ENCODE measurements around the gene ICA1L. TPM values are rescaled to one million over a fixed set of nuclear protein-coding genes. Genes with fewer than 3 reads are reported as not detected.

Gene ICA1L
- total and polyA plus RNA-seq, 2 of the 13 experiments (the other 11 are each of a cell fraction or from before 2014, with no cell fraction given): 1.5 to 2.4 TPM

DNA sequence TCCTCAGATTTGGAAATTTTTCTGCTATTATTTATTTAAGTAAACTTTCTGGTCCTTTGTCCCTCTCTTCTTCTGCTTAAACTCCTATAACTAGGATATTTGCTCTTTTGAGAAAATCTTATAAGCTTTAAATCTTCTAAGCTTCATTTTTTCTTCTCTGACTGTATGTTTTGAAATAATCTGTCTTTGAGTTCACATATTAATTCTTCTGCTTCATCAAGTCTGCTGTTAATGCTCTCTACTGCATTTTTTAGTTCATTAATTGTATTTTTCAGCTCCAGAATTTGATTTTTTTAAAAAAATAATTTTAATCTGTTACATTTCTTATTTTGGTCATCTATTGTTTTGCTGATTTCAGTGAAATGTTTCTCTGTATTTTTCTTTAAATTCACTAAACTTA, 28.9 kb downstream of the ICA1L start:
- H3K4me3 ChIP-seq (replicated peaks in 1 of 3; ENCODE audit: insufficient read depth in 1 of 3, low read depth in 2 of 3, low read length in 3 of 3): no peak overlapping the region
- TF ChIP-seq, protein P1, sequence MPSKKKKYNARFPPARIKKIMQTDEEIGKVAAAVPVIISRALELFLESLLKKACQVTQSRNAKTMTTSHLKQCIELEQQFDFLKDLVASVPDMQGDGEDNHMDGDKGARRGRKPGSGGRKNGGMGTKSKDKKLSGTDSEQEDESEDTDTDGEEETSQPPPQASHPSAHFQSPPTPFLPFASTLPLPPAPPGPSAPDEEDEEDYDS (CRISPR knock-in tag; IDR thresholded peaks at IDR 0.05): no peak
- TF ChIP-seq CBX2 (IDR thresholded peaks at IDR 0.05; ENCODE audit: low read depth, low read length) (no peak), CBX2 (CRISPR knock-in tag; IDR thresholded peaks at IDR 0.05; ENCODE audit: low read depth) (no peak), ZNF160 (CRISPR knock-in tag; IDR thresholded peaks at IDR 0.05) (peak; percentile 93)
- ChIA-PET POLR2A (no interaction called here), CTCF (ENCODE audit: low intra/inter-chr PET ratio, low total read pairs) (no interaction called here)
- FAIRE-seq (no peak), ATAC-seq (no peak), DNase-seq (ENCODE audit: low spot score) (no peak)
- in situ Hi-C loops (cut with HindIII; ENCODE audit: extremely low pct_ligation_motif_present, low pct_unique_long_range_greater_than_20kb): loop anchor here (25.0 kb wide), 2 partner anchors 970 to 1070 kb away; no protein-coding TSS in a partner anchor
- no peak overlapping the region for H3K27ac ChIP-seq (ENCODE audit: extremely low read length, insufficient read depth, low read length)
- no peak overlapping the region for H3K9ac ChIP-seq (ENCODE audit: insufficient read depth, low read depth, low read length)
- H3K79me2 ChIP-seq (ENCODE audit: insufficient read depth, low read length): no peaks in the 10 kb centered on the region
- no TSS peak for BruUV-seq (replicated peaks)
- no peak overlapping the region for H2AFZ ChIP-seq (ENCODE audit: low read length)
- H3K4me2 ChIP-seq (ENCODE audit: low read depth, low read length): no peak overlapping the region
- H3K27me3 ChIP-seq (ENCODE audit: control insufficient read depth in 1 of 2, insufficient read depth in 2 of 2, low read length in 2 of 2): no peaks in the 10 kb centered on the region
- intact Hi-C loops (cut with micrococcal nuclease; ENCODE audit: unreplicated experiment): no loop called here
- no peaks in the 10 kb centered on the region for H3K36me3 ChIP-seq (replicated peaks in 1 of 2; ENCODE audit: control insufficient read depth in 1 of 2, insufficient read depth in 2 of 2, low read length in 2 of 2)
- H4K20me1 ChIP-seq (ENCODE audit: insufficient read depth, low read length): no peaks in the 10 kb centered on the region
- peaks cover 14% of the 10 kb centered on the region for H3K4me1 ChIP-seq (ENCODE audit: insufficient read depth, low read length)
- H3K9me3 ChIP-seq (ENCODE audit: low read length): peaks cover 12% of the 10 kb centered on the region

DNA sequence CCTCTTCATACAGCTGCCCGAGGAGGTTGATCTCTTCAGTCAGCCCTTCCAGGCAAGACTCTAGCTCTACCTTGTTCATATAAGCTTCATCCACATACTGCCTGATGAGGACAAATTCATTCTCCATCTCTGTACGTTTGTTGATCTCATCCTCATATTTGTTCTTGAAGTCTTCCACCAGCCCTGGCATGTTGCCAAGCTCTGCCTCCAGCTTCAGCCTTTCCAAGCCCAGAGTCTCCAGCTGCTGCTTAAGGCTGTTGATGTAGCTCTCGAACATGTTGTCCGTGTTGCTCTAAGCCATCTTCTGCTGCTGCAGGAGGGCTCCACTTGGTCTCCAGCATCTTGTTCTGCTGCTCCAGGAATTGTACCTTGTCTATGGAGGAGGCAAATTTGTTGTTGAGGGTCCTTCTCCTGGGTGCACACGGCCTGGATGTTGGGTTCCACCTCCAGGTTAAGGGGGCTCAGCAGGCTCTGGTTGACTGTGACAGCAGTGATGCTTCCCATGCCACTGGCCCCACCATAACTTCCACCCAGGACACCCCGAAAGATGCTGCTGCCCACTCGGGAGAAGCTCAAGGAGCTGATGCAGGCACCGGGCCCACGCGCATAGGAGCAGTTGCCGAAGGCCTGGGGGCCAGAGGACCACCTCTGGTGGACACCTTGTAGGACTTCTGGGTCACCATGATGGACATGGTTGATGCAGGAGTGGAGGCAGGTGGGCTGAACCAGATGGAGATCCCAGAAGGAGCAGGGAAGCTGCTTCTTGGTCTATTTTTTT, 30.3 kb downstream of the ICA1L start:
- intact Hi-C loops (cut with micrococcal nuclease; ENCODE audit: unreplicated experiment) (no loop called here), in situ Hi-C loops (cut with HindIII; ENCODE audit: extremely low pct_ligation_motif_present, low pct_unique_long_range_greater_than_20kb) (loop anchor here (25.0 kb wide), 2 partner anchors 971 to 1071 kb away; no protein-coding TSS in a partner anchor)
- H3K9ac ChIP-seq (ENCODE audit: insufficient read depth, low read depth, low read length): no peak overlapping the region
- ChIA-PET CTCF (ENCODE audit: low intra/inter-chr PET ratio, low total read pairs) (no interaction called here), POLR2A (no interaction called here)
- H3K4me1 ChIP-seq (ENCODE audit: insufficient read depth, low read length): peaks cover 14% of the 10 kb centered on the region
- no peaks in the 10 kb centered on the region for H3K79me2 ChIP-seq (ENCODE audit: insufficient read depth, low read length)
- H3K9me3 ChIP-seq (ENCODE audit: low read length): peaks cover 12% of the 10 kb centered on the region
- H4K20me1 ChIP-seq (ENCODE audit: insufficient read depth, low read length): no peaks in the 10 kb centered on the region
- no TSS peak for BruUV-seq (replicated peaks)
- no peak overlapping the region for H3K4me2 ChIP-seq (ENCODE audit: low read depth, low read length)
- ATAC-seq (no peak), DNase-seq (ENCODE audit: low spot score) (no peak), FAIRE-seq (no peak)
- H2AFZ ChIP-seq (ENCODE audit: low read length): no peak overlapping the region
- no peak overlapping the region for H3K27ac ChIP-seq (ENCODE audit: extremely low read length, insufficient read depth, low read length)
- WGBS (ENCODE audit: low lambda C conversion rate): 57% methylated on average over 6 of the region's 11 CpGs
- TF ChIP-seq RXRB (CRISPR knock-in tag; IDR thresholded peaks at IDR 0.05; ENCODE audit: borderline replicate concordance) (no peak), LCORL (IDR thresholded peaks at IDR 0.05) (peak; percentile 91), LCORL (CRISPR knock-in tag; IDR thresholded peaks at IDR 0.05) (no peak)
- no peak overlapping the region for H3K4me3 ChIP-seq (replicated peaks in 1 of 3; ENCODE audit: insufficient read depth in 1 of 3, low read depth in 2 of 3, low read length in 3 of 3)
- H3K27me3 ChIP-seq (ENCODE audit: control insufficient read depth in 1 of 2, insufficient read depth in 2 of 2, low read length in 2 of 2): no peaks in the 10 kb centered on the region
- H3K36me3 ChIP-seq (replicated peaks in 1 of 2; ENCODE audit: control insufficient read depth in 1 of 2, insufficient read depth in 2 of 2, low read length in 2 of 2): no peaks in the 10 kb centered on the region

Measured in HepG2 (cell line).